Ascending aorta (tissue), 2 donors: ENCODE data around the gene MARCHF9. TPM values are rescaled to one million over a fixed set of nuclear protein-coding genes. Genes with fewer than 3 reads are reported as not detected.
A peak's percentile ranks its signal among the peaks of the same experiment; 100 is the strongest.
"Not testable (repeated sequence)": the region's sequence is repeated elsewhere in the genome, so short reads cannot be mapped to it uniquely, and the experiment has no call there.

Experiments used
- DNase-seq, 2 donors: peaks; one replicate each; pipeline ENCODE4 v3.0.0-alpha.2; 2019; ENCODE audit warnings: low spot score in 2 of 2
- H3K27ac ChIP-seq, 2 donors: fragments of 200-600 bp; sonication (generic); one replicate each; pipeline ENCODE4 v1.5.1; 2016 to 2017; ENCODE audit warnings: mild to moderate bottlenecking in 1 of 2
- H3K27me3 ChIP-seq: fragments of 200-600 bp; sonication (generic); one replicate; pipeline ENCODE4 v1.5.1; 2017
- H3K36me3 ChIP-seq, 2 donors: fragments of 200-600 bp; sonication (generic); one replicate each; pipeline ENCODE4 v1.5.1; 2016
- H3K4me1 ChIP-seq, 2 donors: fragments of 200-600 bp; sonication (generic); one replicate each; pipeline ENCODE4 v1.5.1; 2016 to 2017; ENCODE audit warnings: mild to moderate bottlenecking in 1 of 2
- H3K4me3 ChIP-seq, 2 donors: fragments of 200-600 bp; sonication (generic); one replicate each; pipeline ENCODE4 v1.5.1; 2016 to 2017; ENCODE audit warnings: mild to moderate bottlenecking in 1 of 2
- H3K9me3 ChIP-seq, 2 donors: fragments of 200-600 bp; sonication (generic); one replicate each; pipeline ENCODE4 v1.5.1; 2016
- CTCF ChIP-seq, 3 experiments: fragments of 200-600 bp in 2 of 3; fragments of 450-650 bp in 1 of 3; sonication (generic) in 2 of 3; IDR thresholded peaks; one replicate each; pipeline ENCODE4 v1.5.1; 2016 to 2019; ENCODE audit warnings: antibody characterized with exemption in 3 of 3, mild to moderate bottlenecking in 1 of 3, moderate library complexity in 1 of 3
- intact Hi-C: fragments of 100-400 bp; cut with DNase I; formaldehyde crosslinking; loops from one replicate; pipeline ENCODE4 v1.15.1; 2023
- total RNA-seq: library from RNA; depleted of rRNA; stranded (reverse); fragments of >200 nt; gene quantifications from one replicate; pipeline ENCODE4 v1.1.0, GENCODE V29; 2016

Gene MARCHF9, protein sequence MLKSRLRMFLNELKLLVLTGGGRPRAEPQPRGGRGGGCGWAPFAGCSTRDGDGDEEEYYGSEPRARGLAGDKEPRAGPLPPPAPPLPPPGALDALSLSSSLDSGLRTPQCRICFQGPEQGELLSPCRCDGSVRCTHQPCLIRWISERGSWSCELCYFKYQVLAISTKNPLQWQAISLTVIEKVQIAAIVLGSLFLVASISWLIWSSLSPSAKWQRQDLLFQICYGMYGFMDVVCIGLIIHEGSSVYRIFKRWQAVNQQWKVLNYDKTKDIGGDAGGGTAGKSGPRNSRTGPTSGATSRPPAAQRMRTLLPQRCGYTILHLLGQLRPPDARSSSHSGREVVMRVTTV
- total RNA-seq, result 8.4 TPM

GRCh38 chr12:57754411-57755193 is at the start of gene MARCHF9:
MARCHF9 (plus strand) TSS chr12:57755103; CDS start chr12:57755529, 426 bp downstream.
- intact Hi-C loops, result loop anchor here (5.0 kb wide), 1 partner anchor 133 kb away; no protein-coding TSS in a partner anchor
- Histone ChIP-seq H3K9me3 (no peaks in the 10 kb centered on the region), H3K27ac (peak within 1 kb of the TSS in 1 of 2 donors; percentile 22), H3K36me3 (peaks cover 10 to 22% of the 10 kb centered on the region in 2 donors), H3K27me3 (no peaks in the 10 kb centered on the region), H3K4me3 (peak within 1 kb of the TSS; percentile 89 to 93), H3K4me1 (peaks cover 2 to 17% of the 10 kb centered on the region in 2 donors)
- peak in 1 of 2 donors; percentile 80 for DNase-seq
- no peak for TF ChIP-seq CTCF (IDR thresholded peaks at IDR 0.05)

DNA sequence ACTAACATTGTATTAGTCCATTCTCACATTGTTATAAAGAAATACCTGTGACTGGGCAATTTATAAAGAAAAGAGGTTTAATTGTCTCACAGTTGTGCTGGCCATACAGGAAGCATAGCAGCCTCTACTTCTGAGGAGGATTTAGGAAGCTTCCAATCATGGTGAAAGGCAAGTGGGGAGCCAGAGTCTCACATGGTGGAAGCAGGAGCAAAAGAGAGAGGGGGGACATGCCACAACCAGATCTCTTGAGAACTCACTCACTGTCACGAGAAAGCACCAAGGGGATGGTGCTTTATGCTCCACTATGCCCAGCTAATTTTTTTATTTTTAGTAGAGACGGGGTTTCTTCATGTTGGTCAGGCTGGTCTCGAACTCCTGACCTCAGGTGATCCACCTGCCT is 47.7 kb upstream of the MARCHF9 start:
- no peak for TF ChIP-seq CTCF (IDR thresholded peaks at IDR 0.05)
- intact Hi-C loops, result no loop called here
- Histone ChIP-seq H3K36me3 (peaks cover 12 to 39% of the 10 kb centered on the region in 2 donors), H3K27ac (no peak overlapping the region), H3K27me3 (no peaks in the 10 kb centered on the region), H3K9me3 (peaks cover 0 to 6% of the 10 kb centered on the region in 2 donors), H3K4me1 (no peaks in the 10 kb centered on the region), H3K4me3 (no peak overlapping the region)
- no peak for DNase-seq

DNA sequence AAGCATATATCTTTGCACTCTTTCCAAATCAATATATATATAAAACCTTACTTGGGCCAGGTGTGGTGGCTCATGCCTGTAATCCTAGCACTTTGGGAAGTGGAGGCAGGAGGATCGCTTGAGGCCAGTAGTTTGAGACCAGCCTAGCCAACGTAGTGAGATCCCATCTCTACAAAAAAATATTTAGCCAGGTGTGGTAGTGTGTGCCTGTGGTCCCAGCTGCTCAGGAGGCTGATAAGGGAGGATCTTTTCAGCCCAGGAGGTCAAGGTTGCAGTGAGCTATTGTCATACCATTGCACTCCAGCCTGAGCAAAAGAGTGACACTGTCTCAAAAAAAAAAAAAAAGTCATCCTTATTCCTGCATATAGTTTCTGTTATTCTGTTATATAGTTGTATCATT is 46.6 kb upstream of the MARCHF9 start:
- DNase-seq, result no peak
- no peak overlapping the region for H3K27ac ChIP-seq
- intact Hi-C loops, result no loop called here
- H3K27me3 ChIP-seq, result no peaks in the 10 kb centered on the region
- H3K4me3 ChIP-seq, result no peak overlapping the region
- peaks cover 9 to 28% of the 10 kb centered on the region in 2 donors for H3K36me3 ChIP-seq
- H3K4me1 ChIP-seq, result no peaks in the 10 kb centered on the region
- TF ChIP-seq CTCF (IDR thresholded peaks at IDR 0.05), result no peak
- H3K9me3 ChIP-seq, result peaks cover 0 to 6% of the 10 kb centered on the region in 2 donors

- intact Hi-C loops, result no loop called here
- Histone ChIP-seq H3K27ac (no peak overlapping the region), H3K36me3 (peaks cover 31 to 40% of the 10 kb centered on the region in 2 donors), H3K4me3 (no peak overlapping the region), H3K4me1 (no peaks in the 10 kb centered on the region), H3K27me3 (no peaks in the 10 kb centered on the region), H3K9me3 (no peaks in the 10 kb centered on the region)
- DNase-seq, result no peak
- TF ChIP-seq CTCF (IDR thresholded peaks at IDR 0.05), result no peak
Observed at GRCh38 chr12:57712701-57713100, 42.2 kb upstream of the MARCHF9 start.

GRCh38 chr12:57713209-57713608 is 41.7 kb upstream of the MARCHF9 start:
- peaks cover 36 to 40% of the 10 kb centered on the region in 2 donors for H3K36me3 ChIP-seq
- DNase-seq, result no peak
- no peaks in the 10 kb centered on the region for H3K27me3 ChIP-seq
- intact Hi-C loops, result no loop called here
- H3K27ac ChIP-seq, result no peak overlapping the region
- no peak overlapping the region for H3K4me3 ChIP-seq
- TF ChIP-seq CTCF (IDR thresholded peaks at IDR 0.05), result no peak
- H3K9me3 ChIP-seq, result no peaks in the 10 kb centered on the region
- H3K4me1 ChIP-seq, result no peaks in the 10 kb centered on the region

- H3K27me3 ChIP-seq, H3K27ac ChIP-seq, H3K4me1 ChIP-seq, H3K4me3 ChIP-seq, H3K9me3 ChIP-seq, DNase-seq, intact Hi-C loops: not testable (repeated sequence)
- H3K36me3 ChIP-seq, result peaks cover 55 to 60% of the 10 kb centered on the region in 2 donors
Observed at GRCh38 chr12:57715036-57715748, 39.7 kb upstream of the MARCHF9 start.
